Lung (tissue), 12 donors: ENCODE measurements around the gene STAG1. TPM values are rescaled to one million over a fixed set of nuclear protein-coding genes. Genes with fewer than 3 reads are reported as not detected.

Source experiments
- ATAC-seq: fragments of 200-7000 bp; cut with Tn5 transposase; one replicate; pipeline ENCODE4 v1.9.1; 2020; ENCODE audit warnings: moderate number of reproducible peaks; ENCODE audit not compliant: insufficient read depth, low FRiP score
- DNase-seq, 3 donors: peaks; one replicate each; pipeline ENCODE4 v3.0.0-alpha.2; 2013 to 2017
- H3K27ac ChIP-seq, 2 donors: one replicate each; pipeline ENCODE4 v1.5.1; 2013; ENCODE audit warnings: mild to moderate bottlenecking in 2 of 2, moderate library complexity in 2 of 2, control low read depth in 1 of 2, inconsistent platforms in 1 of 2, low read depth in 1 of 2, low read length in 1 of 2
- H3K27me3 ChIP-seq, 3 donors: one replicate each; pipeline ENCODE4 v1.5.1; 2013; ENCODE audit warnings: low read length in 2 of 3; ENCODE audit not compliant: control insufficient read depth in 3 of 3, insufficient read depth in 3 of 3
- H3K36me3 ChIP-seq, 4 donors: one replicate each; pipeline ENCODE4 v1.5.1; 2013; ENCODE audit warnings: low read length in 4 of 4, mild to moderate bottlenecking in 1 of 4, moderate library complexity in 1 of 4; ENCODE audit not compliant: control insufficient read depth in 4 of 4, insufficient read depth in 4 of 4
- H3K4me1 ChIP-seq, 5 donors: one replicate each; pipeline ENCODE4 v1.5.1; 2013; ENCODE audit warnings: low read length in 5 of 5, mild to moderate bottlenecking in 2 of 5, moderate library complexity in 1 of 5; ENCODE audit not compliant: control insufficient read depth in 5 of 5, insufficient read depth in 5 of 5
- H3K4me3 ChIP-seq: one replicate; pipeline ENCODE4 v1.5.1; 2013; ENCODE audit warnings: mild to moderate bottlenecking, control low read depth, moderate library complexity
- H3K9ac ChIP-seq, 2 donors: one replicate each; pipeline ENCODE4 v1.5.1; 2013; ENCODE audit warnings: low read length in 2 of 2, control low read depth in 1 of 2; ENCODE audit not compliant: insufficient read depth in 1 of 2
- H3K9me3 ChIP-seq, 4 donors: one replicate each; pipeline ENCODE4 v1.5.1; 2013; ENCODE audit warnings: low read length in 3 of 4, mild to moderate bottlenecking in 1 of 4, moderate library complexity in 1 of 4; ENCODE audit not compliant: control insufficient read depth in 4 of 4, insufficient read depth in 3 of 4
- WGBS, 2 donors: extraction: QIAGEN DNeasy Blood & Tissue Kit; methylation state at CpG; one replicate each; pipeline ENCODE4 v1.1.7; 2013; 5-methylcytosine and 5-hydroxymethylcytosine counted together
- polyA plus RNA-seq, 2 donors: library from polyadenylated mRNA; stranded (reverse); fragments of 200-250 nt; gene quantifications; one replicate each; pipeline ENCODE4 v1.2.1, GENCODE V29; 2013
- total RNA-seq, 2 donors: library from RNA; depleted of rRNA in 1 of 2; stranded (reverse); fragments of >200 nt in 1 of 2; gene quantifications; one replicate each; pipeline ENCODE4 v1.2.1, GENCODE V29; 2014 to 2021
- TF ChIP-seq, protein P1 (sequence below): IDR thresholded peaks from 2 replicates; pipeline ENCODE4 v1.5.1; 2012; ENCODE audit warnings: mild to moderate bottlenecking; ENCODE audit errors: control extremely low read depth, extremely low read depth
- donor health status: control.
- donor health status: control.
- donor health status: Bipolar disorder and iron deficiency.
- donor health status: healthy.
- donor health status: DM: yes; HTN: yes; CAD: no.

The STAG1 gene
- total and polyA plus RNA-seq, 4 donors, result 8.1 to 90.0 (median 20.5) TPM

GRCh38 chr3:136294176-136294575, 458.0 kb downstream of the STAG1 start:
- H3K9me3 ChIP-seq, result no peaks in the 10 kb centered on the region
- no peak for ATAC-seq
- H3K4me1 ChIP-seq, result no peaks in the 10 kb centered on the region
- H3K27ac ChIP-seq, result no peak overlapping the region
- no peak overlapping the region for H3K4me3 ChIP-seq
- H3K27me3 ChIP-seq, result no peaks in the 10 kb centered on the region
- H3K36me3 ChIP-seq, result peaks cover 5 to 12% (median 9%) of the 10 kb centered on the region in 4 donors
- H3K9ac ChIP-seq, result no peak overlapping the region
- TF ChIP-seq, protein P1, sequence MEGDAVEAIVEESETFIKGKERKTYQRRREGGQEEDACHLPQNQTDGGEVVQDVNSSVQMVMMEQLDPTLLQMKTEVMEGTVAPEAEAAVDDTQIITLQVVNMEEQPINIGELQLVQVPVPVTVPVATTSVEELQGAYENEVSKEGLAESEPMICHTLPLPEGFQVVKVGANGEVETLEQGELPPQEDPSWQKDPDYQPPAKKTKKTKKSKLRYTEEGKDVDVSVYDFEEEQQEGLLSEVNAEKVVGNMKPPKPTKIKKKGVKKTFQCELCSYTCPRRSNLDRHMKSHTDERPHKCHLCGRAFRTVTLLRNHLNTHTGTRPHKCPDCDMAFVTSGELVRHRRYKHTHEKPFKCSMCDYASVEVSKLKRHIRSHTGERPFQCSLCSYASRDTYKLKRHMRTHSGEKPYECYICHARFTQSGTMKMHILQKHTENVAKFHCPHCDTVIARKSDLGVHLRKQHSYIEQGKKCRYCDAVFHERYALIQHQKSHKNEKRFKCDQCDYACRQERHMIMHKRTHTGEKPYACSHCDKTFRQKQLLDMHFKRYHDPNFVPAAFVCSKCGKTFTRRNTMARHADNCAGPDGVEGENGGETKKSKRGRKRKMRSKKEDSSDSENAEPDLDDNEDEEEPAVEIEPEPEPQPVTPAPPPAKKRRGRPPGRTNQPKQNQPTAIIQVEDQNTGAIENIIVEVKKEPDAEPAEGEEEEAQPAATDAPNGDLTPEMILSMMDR, result no peak
- no peak for DNase-seq
- WGBS, 2 donors, result 56 to 94% methylated on average over 1 of the region's 1 CpG

DNA sequence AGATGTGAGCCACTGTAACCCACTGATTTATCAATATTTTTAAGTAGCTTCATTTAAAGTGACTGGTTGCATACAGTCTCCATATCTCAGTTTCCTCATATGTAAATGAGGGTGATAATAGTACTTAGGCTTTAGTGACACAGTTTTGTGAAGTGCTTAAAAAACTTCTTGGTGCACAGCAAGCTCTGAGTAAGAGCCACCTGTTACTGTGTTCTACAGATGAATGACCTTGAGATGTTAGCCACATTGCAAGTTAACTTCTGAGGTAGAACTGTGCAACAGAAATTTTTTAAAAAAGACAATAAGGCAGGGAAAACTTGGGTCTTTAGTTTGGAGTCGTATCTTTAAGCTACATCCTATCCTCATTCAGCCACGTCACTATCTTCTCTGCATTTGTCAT, 458.9 kb downstream of the STAG1 start:
- DNase-seq (no peak), ATAC-seq (no peak)
- Histone ChIP-seq H3K27ac (no peak overlapping the region), H3K36me3 (peaks cover 0 to 12% (median 7%) of the 10 kb centered on the region in 4 donors), H3K4me1 (no peaks in the 10 kb centered on the region), H3K27me3 (no peaks in the 10 kb centered on the region), H3K9ac (no peak overlapping the region), H3K9me3 (no peaks in the 10 kb centered on the region), H3K4me3 (no peak overlapping the region)
- TF ChIP-seq, protein P1, result no peak
- 95% methylated on average over 2 of the region's 2 CpGs for WGBS, 2 donors

DNA sequence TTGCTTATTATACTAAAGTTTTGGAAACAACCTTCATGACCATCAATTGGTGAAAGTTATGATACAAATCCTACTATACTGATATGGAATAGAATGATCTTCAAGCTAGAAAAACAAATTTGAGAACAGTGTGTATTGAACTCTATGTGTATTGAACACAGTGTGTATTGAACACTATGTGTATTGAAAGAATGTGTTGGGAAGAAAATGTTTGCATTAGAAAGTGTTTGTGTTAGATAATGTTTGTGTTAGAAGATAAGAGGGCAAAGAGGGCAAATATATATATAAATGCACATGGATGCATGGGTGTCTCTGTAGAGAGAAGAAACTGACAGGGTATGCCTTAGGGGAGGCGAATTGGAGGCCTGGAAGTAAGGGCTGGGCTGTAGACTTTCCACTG, 459.7 kb downstream of the STAG1 start:
- Histone ChIP-seq H3K9ac (no peak overlapping the region), H3K27me3 (no peaks in the 10 kb centered on the region), H3K4me1 (no peaks in the 10 kb centered on the region), H3K9me3 (no peaks in the 10 kb centered on the region), H3K4me3 (no peak overlapping the region), H3K27ac (no peak overlapping the region), H3K36me3 (peaks cover 0 to 12% (median 7%) of the 10 kb centered on the region in 4 donors)
- WGBS, 2 donors, result 95 to 100% methylated on average over 1 of the region's 1 CpG
- TF ChIP-seq, protein P1, result no peak
- DNase-seq (no peak), ATAC-seq (no peak)

- H3K4me3 ChIP-seq, result no peak overlapping the region
- no peak overlapping the region for H3K27ac ChIP-seq
- no peak overlapping the region for H3K9ac ChIP-seq
- TF ChIP-seq, protein P1, result no peak
- DNase-seq (no peak), ATAC-seq (no peak)
- H3K27me3 ChIP-seq, result no peaks in the 10 kb centered on the region
- H3K9me3 ChIP-seq, result no peaks in the 10 kb centered on the region
- H3K4me1 ChIP-seq, result no peaks in the 10 kb centered on the region
- peaks cover 0 to 11% (median 7%) of the 10 kb centered on the region in 4 donors for H3K36me3 ChIP-seq
- 96 to 97% methylated on average over 5 of the region's 5 CpGs for whole genome bisulfite sequencing, 2 donors
Observed at GRCh38 chr3:136291302-136291701, 460.9 kb downstream of the STAG1 start.
